Naive thymus-derived CD4-positive, alpha-beta T cell (primary cell): ENCODE measurements around the gene OR52E1. TPM values are rescaled to one million over a fixed set of nuclear protein-coding genes. Genes with fewer than 3 reads are reported as not detected.

ENCODE experiments used
- ATAC-seq: fragments of 150-1000 bp; cut with Tn5 transposase; 2 replicates; pipeline ENCODE4 v1.10.0; 2021; ENCODE audit warnings: mild to moderate bottlenecking, moderate library complexity
- CTCF ChIA-PET: fragments of 350-600 bp; sonication (Branson Sonifier 250); formaldehyde crosslinking; loops from one replicate; lab custom pipeline; 2021; ENCODE audit warnings: antibody characterized with exemption; lab: Charles Lee
- POLR2A ChIA-PET: fragments of 350-600 bp; sonication (Branson Sonifier 250); formaldehyde crosslinking; loops from one replicate; lab custom pipeline; 2021; ENCODE audit warnings: antibody characterized with exemption, inconsistent platforms; lab: Charles Lee
- DNase-seq, 9 donors: peaks; one replicate each; pipeline versions ENCODE4 v3.0.0 to v3.0.0-alpha.2; 2020 to 2022; ENCODE audit warnings: mixed read lengths in 1 of 9
- H3K27ac ChIP-seq: one replicate; pipeline ENCODE4 v1.7.0; 2013; ENCODE audit warnings: mild to moderate bottlenecking, low read depth, low read length, moderate library complexity
- H3K27me3 ChIP-seq, 2 donors: one replicate each; pipeline ENCODE4 v1.7.0; 2013; ENCODE audit warnings: low read length in 2 of 2, mild to moderate bottlenecking in 2 of 2, moderate library complexity in 2 of 2; ENCODE audit not compliant: control insufficient read depth in 2 of 2, insufficient read depth in 2 of 2
- H3K36me3 ChIP-seq, 3 experiments: 1 replicate in 2 of 3; 2 replicates in 1 of 3; pipeline ENCODE4 v1.7.0; 2013; ENCODE audit warnings: low read length in 3 of 3, mild to moderate bottlenecking in 3 of 3, moderate library complexity in 1 of 3; ENCODE audit not compliant: insufficient read depth in 3 of 3, control insufficient read depth in 2 of 3
- H3K4me1 ChIP-seq, 2 donors: one replicate each; pipeline ENCODE4 v1.7.0; 2013; ENCODE audit warnings: low read length in 2 of 2, mild to moderate bottlenecking in 2 of 2, moderate library complexity in 1 of 2; ENCODE audit not compliant: control insufficient read depth in 2 of 2, insufficient read depth in 2 of 2
- H3K4me3 ChIP-seq: 2 replicates; pipeline ENCODE4 v1.7.0; 2013; ENCODE audit warnings: mild to moderate bottlenecking, low read length
- H3K9me3 ChIP-seq, 3 experiments: 1 replicate in 2 of 3; 2 replicates in 1 of 3; pipeline ENCODE4 v1.7.0; 2013; ENCODE audit warnings: low read length in 3 of 3; ENCODE audit not compliant: control insufficient read depth in 2 of 3
- H3K27ac Mint-ChIP-seq, 9 donors: one replicate each; pipeline ENCODE4 v1.8.0; 2020 to 2022; ENCODE audit warnings: mixed read lengths in 9 of 9, mild to moderate bottlenecking in 8 of 9, moderate library complexity in 5 of 9, inconsistent platforms in 2 of 9
- H3K27me3 Mint-ChIP-seq, 5 donors: one replicate each; pipeline ENCODE4 v1.8.0; 2021 to 2022; ENCODE audit warnings: mixed read lengths in 5 of 5, mild to moderate bottlenecking in 1 of 5
- H3K36me3 Mint-ChIP-seq, 5 donors: one replicate each; pipeline ENCODE4 v1.8.0; 2020 to 2022; ENCODE audit warnings: mixed read lengths in 5 of 5, mild to moderate bottlenecking in 3 of 5, inconsistent platforms in 1 of 5
- H3K4me1 Mint-ChIP-seq, 7 donors: one replicate each; pipeline ENCODE4 v1.8.0; 2020 to 2022; ENCODE audit warnings: mixed read lengths in 7 of 7, mild to moderate bottlenecking in 3 of 7, inconsistent platforms in 1 of 7
- H3K4me3 Mint-ChIP-seq, 10 donors: one replicate each; pipeline ENCODE4 v1.8.0; 2020 to 2022; ENCODE audit warnings: mild to moderate bottlenecking in 10 of 10, mixed read lengths in 10 of 10, moderate library complexity in 6 of 10, inconsistent platforms in 2 of 10
- H3K9me3 Mint-ChIP-seq, 11 donors: one replicate each; pipeline ENCODE4 v1.8.0; 2020 to 2022; ENCODE audit warnings: mixed read lengths in 11 of 11, mild to moderate bottlenecking in 4 of 11, inconsistent platforms in 1 of 11, moderate library complexity in 1 of 11
- intact Hi-C, 2 donors: fragments of 100-400 bp; cut with micrococcal nuclease; formaldehyde crosslinking; loops; one replicate each; pipeline ENCODE4 v1.15.1; 2023
- polyA plus RNA-seq, 2 donors: library from polyadenylated mRNA; unstranded; fragments of 300-500 nt; fragmentation: Illumina TruSeq; gene quantifications; one replicate each; pipeline ENCODE4 v1.2.3, GENCODE V29; 2021
- total RNA-seq, 6 experiments: library from RNA in 5 of 6; stranded (reverse) in 5 of 6; gene quantifications; 1 replicate in 5 of 6; 2 replicates in 1 of 6; pipeline ENCODE4 v1.2.3 and lab custom pipeline; 2021 to 2026

The OR52E1 gene
- total and polyA plus RNA-seq, 7 experiments from 2014 or later = not detected

DNA sequence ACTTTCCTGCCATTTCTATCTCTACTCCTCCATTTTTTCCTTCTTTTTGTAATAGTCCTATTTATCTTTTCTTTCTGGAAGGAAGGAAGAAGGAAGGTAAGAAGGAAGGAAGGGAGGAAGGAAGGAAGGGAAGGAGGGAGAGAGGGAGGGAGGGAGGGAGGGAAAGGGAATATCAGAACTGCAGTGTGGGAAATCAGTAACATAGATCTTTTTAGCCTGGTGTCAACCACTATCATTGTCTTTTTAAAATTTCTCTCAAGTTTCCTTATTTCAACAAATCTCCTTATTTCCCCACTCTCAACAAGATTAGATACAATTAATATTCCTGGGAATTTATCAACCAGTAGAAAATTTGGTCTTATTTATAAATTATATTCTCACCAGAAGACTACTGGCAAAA lies 33.7 kb downstream of the OR52E1 start:
- Histone ChIP-seq H3K27me3 (no peaks in the 10 kb centered on the region), H3K9me3 (no peaks in the 10 kb centered on the region), H3K27ac (no peak overlapping the region), H3K4me1 (no peaks in the 10 kb centered on the region), H3K4me3 (no peak overlapping the region), H3K36me3 (no peaks in the 10 kb centered on the region)
- Mint-ChIP-seq H3K27me3 (peaks cover 0 to 19% (median 8%) of the 10 kb centered on the region in 5 donors), H3K9me3 (peaks cover 0 to 4% (median 0%) of the 10 kb centered on the region in 11 donors), H3K36me3 (peaks cover 0 to 4% (median 0%) of the 10 kb centered on the region in 5 donors), H3K4me3 (no peak overlapping the region), H3K4me1 (no peaks in the 10 kb centered on the region), H3K27ac (no peak overlapping the region)
- DNase-seq = no peak
- intact Hi-C loops = no loop called here
- no peak for ATAC-seq
- CTCF ChIA-PET = no interaction called here
- POLR2A ChIA-PET = no interaction called here

- H3K4me3 Mint-ChIP-seq = no peak overlapping the region
- no peak overlapping the region for H3K27ac Mint-ChIP-seq
- CTCF ChIA-PET = no interaction called here
- no peak for DNase-seq
- Histone ChIP-seq H3K27ac (no peak overlapping the region), H3K27me3 (no peaks in the 10 kb centered on the region), H3K36me3 (no peaks in the 10 kb centered on the region), H3K9me3 (no peaks in the 10 kb centered on the region), H3K4me3 (no peak overlapping the region), H3K4me1 (no peaks in the 10 kb centered on the region)
- no peak for ATAC-seq
- H3K27me3 Mint-ChIP-seq = peaks cover 0 to 16% (median 7%) of the 10 kb centered on the region in 5 donors
- H3K9me3 Mint-ChIP-seq = peaks cover 0 to 4% (median 0%) of the 10 kb centered on the region in 11 donors
- no peaks in the 10 kb centered on the region for H3K4me1 Mint-ChIP-seq
- POLR2A ChIA-PET = no interaction called here
- intact Hi-C loops = no loop called here
- peaks cover 0 to 4% (median 0%) of the 10 kb centered on the region in 5 donors for H3K36me3 Mint-ChIP-seq
Observed at GRCh38 chr11:5107285-5107684, 37.9 kb downstream of the OR52E1 start.

DNA sequence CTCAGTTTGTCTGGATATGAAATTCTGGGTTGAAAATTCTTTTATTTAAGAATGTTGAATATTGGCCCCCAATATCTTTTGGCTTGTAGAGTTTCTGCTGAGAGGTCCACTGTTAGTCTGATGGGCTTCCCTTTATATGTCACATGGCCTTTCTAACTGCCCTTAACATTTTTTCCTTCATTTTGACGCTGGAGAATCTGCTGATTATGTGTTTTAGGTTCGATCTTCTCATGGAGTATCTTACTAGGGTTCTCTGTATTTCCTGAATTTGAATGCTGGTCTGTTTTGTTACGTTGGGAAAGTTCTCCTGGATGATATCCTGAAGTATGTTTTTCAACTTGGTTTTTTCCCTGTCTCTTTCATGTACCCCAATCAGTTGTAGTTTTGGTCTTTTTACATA lies 46.0 kb downstream of the OR52E1 start:
- H3K4me1 Mint-ChIP-seq = no peaks in the 10 kb centered on the region
- Histone ChIP-seq H3K4me3 (no peak overlapping the region), H3K36me3 (no peaks in the 10 kb centered on the region), H3K4me1 (no peaks in the 10 kb centered on the region), H3K27me3 (no peaks in the 10 kb centered on the region), H3K27ac (no peak overlapping the region), H3K9me3 (no peaks in the 10 kb centered on the region)
- peaks cover 0 to 5% (median 0%) of the 10 kb centered on the region in 11 donors for H3K9me3 Mint-ChIP-seq
- CTCF ChIA-PET = no interaction called here
- no peak overlapping the region for H3K4me3 Mint-ChIP-seq
- DNase-seq (no peak), ATAC-seq (no peak)
- peaks cover 0 to 32% (median 19%) of the 10 kb centered on the region in 5 donors for H3K27me3 Mint-ChIP-seq
- no peak overlapping the region for H3K27ac Mint-ChIP-seq
- POLR2A ChIA-PET = no interaction called here
- intact Hi-C loops = no loop called here
- peaks cover 0 to 5% (median 0%) of the 10 kb centered on the region in 5 donors for H3K36me3 Mint-ChIP-seq

DNA sequence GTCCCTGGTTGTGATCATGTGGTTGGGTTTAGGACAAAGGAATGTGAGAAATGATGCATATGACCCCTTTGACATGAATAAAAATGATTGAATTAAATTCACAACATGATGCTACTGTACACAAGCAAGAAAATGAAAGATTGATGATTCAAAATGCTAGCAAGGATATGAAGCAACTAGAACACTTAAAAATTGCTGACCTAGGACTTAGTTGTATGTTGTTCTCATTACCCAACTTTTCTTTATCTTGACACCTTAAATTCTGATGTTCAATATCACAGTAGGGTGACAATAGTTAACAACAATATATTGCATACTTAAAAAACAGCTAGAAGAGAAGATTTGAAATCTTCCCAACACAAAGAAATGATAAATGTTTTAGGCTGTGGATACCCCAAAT lies 48.2 kb downstream of the OR52E1 start:
- ATAC-seq = no peak

DNA sequence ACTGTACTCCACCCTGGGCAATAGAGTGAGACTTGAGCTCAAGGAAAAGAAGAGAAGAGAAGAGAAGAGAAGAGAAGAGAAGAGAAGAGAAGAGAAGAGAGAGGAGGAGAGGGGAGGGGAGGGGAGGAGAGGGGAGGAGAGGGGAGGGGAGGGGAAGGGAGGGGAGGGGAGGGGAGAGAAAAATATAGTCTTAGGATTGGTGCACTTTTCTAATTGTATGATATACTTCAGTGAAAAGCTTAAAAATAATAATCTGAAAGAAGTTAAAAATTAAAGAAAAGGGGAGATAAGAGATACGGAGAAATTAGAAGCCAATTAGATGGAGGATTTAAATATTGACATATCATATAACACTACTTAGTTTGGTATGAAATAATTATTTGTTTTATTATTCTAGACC lies 49.5 kb downstream of the OR52E1 start:
- Histone ChIP-seq H3K4me1 (no peaks in the 10 kb centered on the region), H3K36me3 (no peaks in the 10 kb centered on the region), H3K27ac (no peak overlapping the region), H3K4me3 (no peak overlapping the region), H3K9me3 (no peaks in the 10 kb centered on the region), H3K27me3 (no peaks in the 10 kb centered on the region)
- no peak for DNase-seq
- CTCF ChIA-PET = interaction anchor here (0.8 kb wide), 1 partner anchor 482 kb away, joined by 3 read pairs; the partner anchor contains the start of gene OR51D1
- ATAC-seq = no peak
- Mint-ChIP-seq H3K4me1 (no peaks in the 10 kb centered on the region), H3K9me3 (peaks cover 0 to 5% (median 0%) of the 10 kb centered on the region in 11 donors), H3K36me3 (peaks cover 0 to 5% (median 0%) of the 10 kb centered on the region in 5 donors), H3K27ac (no peak overlapping the region), H3K27me3 (peaks cover 0 to 39% (median 28%) of the 10 kb centered on the region in 5 donors), H3K4me3 (no peak overlapping the region)
- POLR2A ChIA-PET = interaction anchor here (0.6 kb wide), 1 partner anchor 51 kb away, joined by 3 read pairs; no protein-coding TSS in a partner anchor
- intact Hi-C loops = no loop called here

More for the DNA sequence above, 48.2 kb downstream of the OR52E1 start:
- no peak overlapping the region for H3K4me3 ChIP-seq
- peaks cover 0 to 5% (median 0%) of the 10 kb centered on the region in 5 donors for H3K36me3 Mint-ChIP-seq
- no peaks in the 10 kb centered on the region for H3K9me3 ChIP-seq
- intact Hi-C loops = no loop called here
- H3K27ac Mint-ChIP-seq = no peak overlapping the region
- no peaks in the 10 kb centered on the region for H3K36me3 ChIP-seq
- no peak overlapping the region for H3K27ac ChIP-seq
- no peak overlapping the region for H3K4me3 Mint-ChIP-seq
- no peaks in the 10 kb centered on the region for H3K4me1 ChIP-seq
- H3K27me3 ChIP-seq = no peaks in the 10 kb centered on the region
- no peaks in the 10 kb centered on the region for H3K4me1 Mint-ChIP-seq
- H3K9me3 Mint-ChIP-seq = peaks cover 0 to 5% (median 0%) of the 10 kb centered on the region in 11 donors
- ChIA-PET CTCF (no interaction called here), POLR2A (no interaction called here)
- peaks cover 0 to 32% (median 20%) of the 10 kb centered on the region in 5 donors for H3K27me3 Mint-ChIP-seq
- DNase-seq = no peak

Other genes with a start within 250 kb of the OR52E1 start
- gene OR51F2, start 248.3 kb upstream of the OR52E1 start, total RNA-seq = not detected
- not detected for gene OR51F2, start 248.3 kb upstream of the OR52E1 start, polyA plus RNA-seq
- gene OR51S1, start 220.4 kb upstream of the OR52E1 start, total RNA-seq = not detected
- not detected for gene OR51S1, start 220.4 kb upstream of the OR52E1 start, polyA plus RNA-seq
- gene OR51T1, start 187.7 kb upstream of the OR52E1 start, total RNA-seq = not detected
- not detected for gene OR51T1, start 187.7 kb upstream of the OR52E1 start, polyA plus RNA-seq
- not detected for gene OR51A7, start 165.8 kb upstream of the OR52E1 start, total RNA-seq
- gene OR51A7, start 165.8 kb upstream of the OR52E1 start, polyA plus RNA-seq = not detected
- gene OR51G2, start 150.2 kb upstream of the OR52E1 start, total RNA-seq = not detected
- not detected for gene OR51G2, start 150.2 kb upstream of the OR52E1 start, polyA plus RNA-seq
- gene OR51G1, start 145.2 kb upstream of the OR52E1 start, total RNA-seq = not detected
- gene OR51G1, start 145.2 kb upstream of the OR52E1 start, polyA plus RNA-seq = not detected
- gene OR51A4, start 122.0 kb upstream of the OR52E1 start, total RNA-seq = not detected
- gene OR51A4, start 122.0 kb upstream of the OR52E1 start, polyA plus RNA-seq = not detected
- not detected for gene OR51A2, start 113.9 kb upstream of the OR52E1 start, total RNA-seq
- gene OR51A2, start 113.9 kb upstream of the OR52E1 start, polyA plus RNA-seq = not detected
- not detected for gene OR51L1, start 74.7 kb upstream of the OR52E1 start, total RNA-seq
- not detected for gene OR51L1, start 74.7 kb upstream of the OR52E1 start, polyA plus RNA-seq
- not detected for gene OR52J3, start 23.0 kb upstream of the OR52E1 start, total RNA-seq
- gene OR52J3, start 23.0 kb upstream of the OR52E1 start, polyA plus RNA-seq = not detected
- not detected for gene OR52E2, start 9.9 kb upstream of the OR52E1 start, total RNA-seq
- gene OR52E2, start 9.9 kb upstream of the OR52E1 start, polyA plus RNA-seq = not detected
- gene OR52A5, start 68.8 kb downstream of the OR52E1 start, total RNA-seq = not detected
- not detected for gene OR52A5, start 68.8 kb downstream of the OR52E1 start, polyA plus RNA-seq
- gene OR52A1, start 85.2 kb downstream of the OR52E1 start, total RNA-seq = not detected
- gene OR52A1, start 85.2 kb downstream of the OR52E1 start, polyA plus RNA-seq = not detected
- not detected for gene OR51V1, start 131.1 kb downstream of the OR52E1 start, total RNA-seq
- not detected for gene OR51V1, start 131.1 kb downstream of the OR52E1 start, polyA plus RNA-seq
- gene HBB, start 157.5 kb downstream of the OR52E1 start, total RNA-seq = 10 to 100 TPM in 1 of 5 experiments, under 1 TPM in 1, not detected in 3; 1.00 to 56.2 TPM
- under 1 TPM; 0.67 to 0.91 TPM for gene HBB, start 157.5 kb downstream of the OR52E1 start, polyA plus RNA-seq
- gene HBD, start 164.9 kb downstream of the OR52E1 start, total RNA-seq = not detected
- gene HBD, start 164.9 kb downstream of the OR52E1 start, polyA plus RNA-seq = not detected
- gene HBG1, start 180.3 kb downstream of the OR52E1 start, total RNA-seq = not detected
- not detected for gene HBG1, start 180.3 kb downstream of the OR52E1 start, polyA plus RNA-seq
- gene HBG2, start 185.2 kb downstream of the OR52E1 start, total RNA-seq = not detected
- gene HBG2, start 185.2 kb downstream of the OR52E1 start, polyA plus RNA-seq = not detected
- gene HBE1, start 200.4 kb downstream of the OR52E1 start, total RNA-seq = not detected
- not detected for gene HBE1, start 200.4 kb downstream of the OR52E1 start, polyA plus RNA-seq
- not detected for gene OR51B4, start 232.4 kb downstream of the OR52E1 start, total RNA-seq
- gene OR51B4, start 232.4 kb downstream of the OR52E1 start, polyA plus RNA-seq = not detected